ENCODE measurements around the gene CDC42EP5.
"Not testable (repeated sequence)": the region's sequence is repeated elsewhere in the genome, so short reads cannot be mapped to it uniquely, and the experiment has no call there.

Gene CDC42EP5, protein sequence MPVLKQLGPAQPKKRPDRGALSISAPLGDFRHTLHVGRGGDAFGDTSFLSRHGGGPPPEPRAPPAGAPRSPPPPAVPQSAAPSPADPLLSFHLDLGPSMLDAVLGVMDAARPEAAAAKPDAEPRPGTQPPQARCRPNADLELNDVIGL

DNA sequence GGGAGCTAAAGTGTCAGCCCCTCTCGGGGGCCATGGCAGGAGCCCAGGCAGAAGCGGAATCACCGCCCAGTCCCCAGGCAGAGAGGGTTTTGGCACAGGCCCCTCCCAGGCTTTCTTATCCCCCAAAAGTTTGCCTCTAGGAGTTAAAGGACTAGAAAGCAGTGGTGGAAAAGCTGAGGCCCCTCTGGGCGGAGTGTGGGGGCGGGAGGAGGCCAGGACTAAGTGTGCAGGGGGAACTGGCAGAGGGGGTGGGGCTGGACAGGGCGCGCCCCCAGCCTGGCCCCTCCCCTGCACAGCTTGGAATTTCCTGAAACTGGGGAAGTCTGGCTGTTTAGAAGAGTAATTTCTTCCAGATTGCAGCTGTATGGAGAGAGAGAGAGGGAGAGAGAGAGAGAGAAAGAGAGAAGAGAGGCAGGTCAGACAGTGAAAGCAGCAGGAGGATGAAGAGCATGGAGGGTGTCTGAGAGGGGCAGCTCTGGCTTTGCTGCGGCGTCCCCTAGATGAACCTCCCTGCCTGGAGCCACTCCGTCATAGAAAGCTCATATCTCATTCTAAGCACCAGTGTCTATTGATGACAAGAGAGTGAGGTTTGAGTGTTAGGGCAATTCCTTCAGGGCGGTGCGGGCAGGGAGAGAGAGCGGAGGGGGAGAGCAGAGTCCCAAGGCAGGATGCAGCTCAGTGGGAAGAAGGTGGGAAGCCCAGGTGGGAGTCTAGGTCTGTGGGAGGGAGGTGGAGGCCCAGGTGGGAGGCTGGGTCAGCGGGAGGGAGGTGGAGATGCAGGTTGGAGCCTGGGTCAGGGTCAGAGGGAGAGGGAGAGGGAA, at the start of gene CDC42EP5:
CDC42EP5 (minus strand) TSS at position 226 of the 821 bp plus-strand sequence. CDS start 7,749 bp downstream, outside the sequence.
- peak in 1 of 2 donors; percentile 27 for ATAC-seq

DNA sequence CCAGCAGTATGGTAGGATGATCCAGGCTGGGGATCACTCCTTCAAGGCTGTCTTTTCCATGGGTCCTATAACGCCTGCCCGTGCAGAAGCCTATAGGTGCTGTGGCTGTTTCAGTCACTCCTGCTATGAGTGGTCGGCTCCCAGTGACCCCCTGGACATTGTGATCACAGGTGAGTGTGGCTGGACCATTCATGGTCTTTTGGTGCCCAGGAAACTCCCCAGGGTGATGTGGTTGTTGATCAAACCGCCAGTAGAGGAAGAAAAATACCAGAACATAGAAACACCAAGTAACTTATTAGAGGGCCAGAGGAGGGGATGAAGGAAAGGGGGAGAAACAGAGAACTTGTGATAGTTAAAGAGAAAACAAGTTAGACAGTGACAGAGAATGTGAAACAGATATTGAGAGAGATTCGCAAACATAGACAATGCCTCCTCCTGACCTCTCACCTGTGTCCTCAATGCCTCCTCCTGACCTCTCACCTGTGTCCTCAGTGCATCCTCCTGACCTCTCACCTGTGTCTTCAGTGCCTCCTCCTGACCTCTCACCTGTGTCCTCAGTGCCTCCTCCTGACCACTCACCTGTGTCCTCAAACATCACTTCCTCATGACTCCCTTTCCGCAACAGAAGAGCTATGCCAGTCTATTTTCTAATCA, 48.9 kb upstream of the CDC42EP5 start:
- ATAC-seq = no peak

DNA sequence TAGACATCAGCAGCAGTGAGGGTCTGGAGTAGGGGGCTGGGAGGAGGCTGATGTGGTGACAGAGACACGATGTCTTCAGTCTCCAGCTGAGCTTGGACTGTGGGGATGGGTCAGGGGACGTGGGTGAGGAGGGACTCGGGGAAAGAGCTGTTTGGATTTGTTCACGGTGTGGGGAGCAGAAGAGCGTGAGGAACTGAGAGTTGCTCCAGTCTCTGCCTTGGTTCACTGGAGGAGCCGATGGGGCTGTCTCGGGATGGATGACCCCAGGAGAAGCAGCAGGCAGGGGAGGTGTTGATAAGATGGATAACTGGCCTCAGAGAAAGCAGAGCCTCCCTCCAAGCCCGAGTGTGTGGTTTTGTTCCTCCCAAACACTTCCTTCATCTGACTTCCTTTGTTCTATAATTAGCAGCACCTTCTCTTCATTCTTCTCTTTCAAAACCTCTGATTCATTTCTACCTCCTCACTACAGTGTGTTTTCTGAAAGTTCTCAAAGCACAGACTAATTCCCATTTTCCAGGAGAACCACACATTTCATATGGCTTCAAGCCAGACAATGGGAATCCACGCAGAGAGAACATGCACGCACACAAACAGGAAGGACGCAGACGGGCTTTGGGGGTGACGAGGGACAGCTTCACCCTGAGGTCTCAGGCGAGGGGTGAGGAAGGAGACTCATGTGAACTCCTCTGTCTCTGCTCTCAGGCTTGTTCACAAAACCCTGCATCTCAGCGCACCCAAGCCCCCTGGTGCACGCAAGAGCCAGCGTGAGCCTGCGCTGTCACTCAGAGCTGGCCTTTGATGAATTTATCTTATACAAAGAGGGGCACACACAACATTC, 48.1 kb upstream of the CDC42EP5 start:
- ATAC-seq = no peak

DNA sequence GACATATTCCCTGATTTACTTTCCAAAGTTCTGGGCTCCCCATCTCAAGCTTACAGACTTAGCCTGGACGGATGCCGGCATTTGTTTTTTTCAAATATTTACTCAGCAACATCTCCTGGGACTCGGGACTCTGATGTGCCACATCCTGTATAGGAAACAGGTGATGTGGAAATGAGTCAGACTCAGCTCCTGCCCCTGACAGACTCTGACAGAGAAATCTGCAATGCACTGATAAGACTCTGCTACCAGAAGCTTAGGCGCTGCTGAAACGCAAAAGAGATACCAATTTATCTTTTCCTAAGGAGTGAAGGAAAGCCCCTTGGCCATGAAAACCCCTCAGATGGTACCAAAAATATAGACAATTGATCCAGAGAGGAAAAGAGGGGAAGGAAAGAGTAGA, 45.7 kb upstream of the CDC42EP5 start:
- peak; percentile 74 to 82 for ATAC-seq

DNA sequence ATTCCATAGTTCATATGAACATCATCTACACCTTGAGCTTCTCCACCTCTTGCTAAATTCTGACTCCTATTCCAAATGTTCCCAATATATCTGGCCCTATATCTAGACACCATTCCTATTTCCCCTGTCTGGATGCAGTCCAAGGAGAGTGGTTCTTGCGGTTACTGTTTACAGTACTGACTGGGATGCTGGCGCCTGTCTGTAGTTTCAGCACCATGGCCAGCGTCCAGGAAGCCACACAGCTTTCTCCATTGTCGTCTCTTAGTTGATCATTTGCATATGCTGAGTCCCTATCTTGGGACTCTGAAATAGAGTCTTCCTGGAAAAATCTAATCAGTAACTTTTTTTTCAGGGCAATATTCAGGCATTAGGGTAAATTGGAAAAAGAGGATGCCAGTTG, 44.4 kb upstream of the CDC42EP5 start:
- no peak for ATAC-seq

DNA sequence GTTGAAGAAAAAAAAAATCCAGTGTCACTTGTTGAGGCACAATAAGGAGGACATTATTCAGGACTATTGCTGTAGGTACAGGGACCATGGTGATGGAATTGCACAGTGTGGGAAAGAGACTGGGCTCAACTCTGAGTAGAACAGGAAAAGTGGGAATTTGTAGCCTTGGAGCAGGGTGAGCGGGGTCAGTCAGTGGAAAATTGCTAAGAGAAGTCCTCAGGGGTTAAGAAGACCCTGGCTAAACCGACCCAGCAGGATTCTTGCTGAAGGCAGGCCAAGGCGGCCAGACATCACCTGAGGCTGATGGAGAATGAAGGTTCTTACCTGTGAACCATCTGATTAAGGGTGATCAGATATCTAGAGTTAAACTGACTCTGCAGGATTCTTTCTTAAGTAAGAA, 42.1 kb upstream of the CDC42EP5 start:
- ATAC-seq = no peak

DNA sequence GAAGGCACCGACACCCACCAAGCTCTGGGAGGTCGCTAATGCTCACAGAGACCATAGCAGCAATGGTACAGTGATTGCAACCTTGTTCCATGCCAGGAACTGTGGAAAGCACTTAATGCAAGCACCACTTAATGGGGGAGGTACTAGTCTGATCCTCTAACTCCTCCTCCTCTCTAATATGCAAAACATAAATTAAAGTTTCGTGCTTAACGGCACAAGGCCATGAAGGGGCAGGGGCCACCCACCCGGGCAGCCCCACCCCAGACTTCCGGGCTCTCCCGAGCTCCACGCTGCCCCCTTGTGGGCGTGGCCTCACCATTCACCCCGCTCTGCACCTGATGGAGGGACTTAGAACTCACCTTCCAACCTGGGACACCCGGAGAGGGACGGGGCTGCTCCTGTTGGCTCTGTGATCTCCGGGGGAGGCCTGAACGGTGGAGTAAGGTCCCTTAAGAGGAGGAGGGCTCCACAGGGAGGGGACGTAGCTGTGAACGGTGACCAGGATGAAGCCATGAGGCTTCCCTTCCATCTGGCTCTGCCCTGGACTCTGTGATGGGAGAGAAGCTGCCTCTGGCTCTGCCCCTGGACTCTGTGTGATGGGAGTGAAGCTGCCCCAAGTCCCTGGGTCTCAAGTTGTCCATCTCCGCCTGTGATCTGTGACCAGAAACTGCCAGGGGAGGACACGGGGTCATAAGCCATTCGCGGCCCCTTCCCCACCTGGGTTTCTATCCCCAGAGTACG, 36.3 kb upstream of the CDC42EP5 start:
- peak; percentile 55 to 71 for ATAC-seq

DNA sequence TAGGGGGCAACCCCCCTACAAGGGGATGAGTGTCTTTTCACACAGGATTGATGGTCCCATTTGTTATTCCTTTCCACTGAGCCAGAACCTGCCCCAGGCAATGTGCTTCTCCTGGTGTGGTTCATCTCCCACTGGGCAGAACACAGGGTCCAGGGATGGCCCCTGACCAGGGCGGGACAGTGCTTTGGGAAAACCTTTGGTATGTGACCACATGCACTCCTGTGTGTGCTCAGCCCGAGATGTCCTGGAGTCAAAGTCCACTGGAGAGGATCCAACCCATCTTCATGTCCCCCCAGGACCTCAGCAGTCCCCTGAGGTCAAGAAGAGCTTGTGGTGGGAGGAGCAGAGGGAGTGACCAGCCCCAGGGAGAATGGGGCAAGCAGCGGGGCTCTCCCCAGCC, 35.4 kb upstream of the CDC42EP5 start:
- not testable (repeated sequence) for ATAC-seq

DNA sequence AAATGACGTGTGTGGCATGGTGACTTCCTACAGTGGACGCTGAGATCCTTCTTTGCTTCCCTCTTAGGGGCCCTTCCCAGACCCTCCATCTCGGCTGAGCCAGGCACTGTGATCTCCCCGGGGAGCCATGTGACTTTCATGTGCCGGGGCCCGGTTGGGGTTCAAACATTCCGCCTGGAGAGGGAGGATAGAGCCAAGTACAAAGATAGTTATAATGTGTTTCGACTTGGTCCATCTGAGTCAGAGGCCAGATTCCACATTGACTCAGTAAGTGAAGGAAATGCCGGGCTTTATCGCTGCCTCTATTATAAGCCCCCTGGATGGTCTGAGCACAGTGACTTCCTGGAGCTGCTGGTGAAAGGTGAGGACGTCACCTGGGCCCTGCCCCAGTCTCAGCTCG, 34.7 kb upstream of the CDC42EP5 start:
- no peak for ATAC-seq

DNA sequence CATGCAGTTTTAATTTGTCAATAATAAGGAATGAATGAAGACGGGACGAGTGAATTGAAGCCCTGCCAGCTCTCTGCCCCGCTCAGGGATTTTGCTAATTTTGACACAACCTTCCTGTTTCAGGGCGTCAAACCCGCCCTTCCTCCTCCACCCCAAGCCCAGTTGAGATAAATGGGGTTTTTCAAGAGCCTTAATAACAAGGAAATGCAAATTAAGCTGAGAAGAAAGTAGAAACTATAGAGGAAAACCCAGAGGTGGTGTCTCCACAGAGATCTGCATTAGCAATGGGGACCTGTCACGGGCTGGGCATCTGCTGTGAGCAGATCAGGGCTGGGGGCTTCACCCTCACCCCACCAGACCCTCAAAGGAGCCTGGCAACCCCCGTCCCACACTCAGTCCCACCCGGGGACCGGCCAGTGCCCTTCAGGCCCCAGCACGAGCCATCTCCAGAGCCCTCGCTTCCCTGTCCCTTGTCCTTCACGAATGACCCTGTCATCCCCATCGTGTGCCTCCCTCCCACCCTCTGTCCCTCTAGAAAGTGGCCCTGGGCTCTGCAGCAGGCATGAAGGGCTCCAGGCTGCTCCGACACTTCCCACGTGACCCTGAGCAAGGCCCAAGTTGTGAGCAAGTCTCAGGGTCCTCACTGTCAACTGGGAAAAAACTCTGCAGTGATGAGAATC, 34.1 kb upstream of the CDC42EP5 start:
- ATAC-seq = peak; percentile 61 to 63

DNA sequence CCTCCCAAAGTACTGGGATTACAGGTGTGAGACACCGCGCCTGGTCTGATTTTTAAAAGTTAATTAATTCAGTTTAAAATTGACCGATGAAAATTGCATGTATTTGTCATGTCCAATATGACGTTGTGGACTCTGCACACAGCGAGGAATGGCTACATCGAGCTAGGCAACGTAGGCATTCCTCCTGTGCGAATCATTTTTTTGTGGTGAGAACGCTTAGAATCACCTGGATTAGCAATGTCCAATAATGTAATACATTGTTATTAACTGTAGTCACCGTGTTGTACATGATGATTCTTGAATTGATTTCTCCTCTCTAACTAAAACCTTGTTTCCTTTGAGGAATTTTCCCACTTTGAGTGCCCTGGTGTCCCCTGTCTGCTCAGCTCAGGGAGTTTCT, 33.0 kb upstream of the CDC42EP5 start:
- ATAC-seq = no peak

DNA sequence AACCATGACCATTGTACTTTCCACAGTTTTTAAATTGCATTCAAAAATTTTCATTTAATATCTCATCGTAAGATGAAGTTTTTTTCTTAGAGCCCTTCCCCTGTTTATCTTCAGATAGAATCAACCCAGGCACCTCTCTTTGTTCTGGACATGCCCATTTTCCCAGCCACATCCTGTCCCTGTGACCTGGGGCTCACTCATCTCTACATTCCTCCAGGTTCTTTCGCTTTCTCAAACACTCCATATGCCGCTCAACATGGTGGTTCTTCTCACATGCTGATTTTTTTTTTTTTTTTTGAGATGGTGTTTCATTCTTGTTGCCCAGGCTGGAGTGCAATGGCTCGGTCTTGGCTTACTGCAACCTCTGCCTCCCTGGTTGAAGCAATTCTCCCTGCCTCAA, 32.4 kb upstream of the CDC42EP5 start:
- not testable (repeated sequence) for ATAC-seq

DNA sequence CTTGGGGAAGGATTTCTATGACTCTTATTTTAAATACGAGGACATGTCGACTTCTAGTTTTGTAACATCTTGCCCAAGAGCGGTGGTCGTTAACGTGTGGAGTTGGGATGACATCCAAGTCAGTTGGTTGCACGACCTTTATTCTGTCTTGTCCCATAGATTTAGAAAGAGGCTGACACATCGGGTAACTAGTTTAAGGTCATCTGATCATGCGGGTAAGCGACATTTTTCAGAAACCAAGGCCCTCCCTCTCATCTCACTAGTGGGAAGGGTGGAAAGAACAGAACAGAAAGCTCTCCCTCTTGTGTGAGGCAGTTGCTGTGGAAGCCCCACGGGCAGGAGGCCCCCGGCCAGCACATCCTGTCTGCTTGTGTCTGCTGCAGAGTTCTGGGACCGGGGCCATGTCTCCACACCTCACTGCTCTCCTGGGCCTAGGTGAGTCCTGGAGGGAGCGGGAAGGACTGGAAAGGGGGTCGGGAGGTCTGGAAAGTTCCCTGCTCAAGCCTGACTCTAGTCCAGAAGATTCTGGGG, 29.5 kb upstream of the CDC42EP5 start, which contains the start of gene LAIR2:
LAIR2 (plus strand) TSS at position 314 of the 531 bp plus-strand sequence; CDS start at position 402, 88 bp downstream.
- ATAC-seq = peak; percentile 37 to 46

DNA sequence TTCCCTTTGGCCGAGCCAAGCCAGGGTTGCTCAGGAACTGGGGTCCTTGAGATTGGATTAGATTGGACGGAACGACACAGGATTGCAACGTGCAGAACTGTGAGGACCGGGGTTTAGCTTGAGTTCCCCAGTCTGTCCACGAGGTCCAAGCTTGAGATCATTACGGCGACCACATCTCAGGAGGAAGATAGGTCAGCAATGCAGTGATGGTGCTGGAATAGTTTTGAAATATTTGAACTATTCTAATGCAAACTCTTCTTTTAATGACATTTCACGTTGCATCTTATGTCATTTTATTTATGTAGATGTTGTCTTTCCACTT, 25.3 kb upstream of the CDC42EP5 start:
- ATAC-seq = not testable (repeated sequence)

DNA sequence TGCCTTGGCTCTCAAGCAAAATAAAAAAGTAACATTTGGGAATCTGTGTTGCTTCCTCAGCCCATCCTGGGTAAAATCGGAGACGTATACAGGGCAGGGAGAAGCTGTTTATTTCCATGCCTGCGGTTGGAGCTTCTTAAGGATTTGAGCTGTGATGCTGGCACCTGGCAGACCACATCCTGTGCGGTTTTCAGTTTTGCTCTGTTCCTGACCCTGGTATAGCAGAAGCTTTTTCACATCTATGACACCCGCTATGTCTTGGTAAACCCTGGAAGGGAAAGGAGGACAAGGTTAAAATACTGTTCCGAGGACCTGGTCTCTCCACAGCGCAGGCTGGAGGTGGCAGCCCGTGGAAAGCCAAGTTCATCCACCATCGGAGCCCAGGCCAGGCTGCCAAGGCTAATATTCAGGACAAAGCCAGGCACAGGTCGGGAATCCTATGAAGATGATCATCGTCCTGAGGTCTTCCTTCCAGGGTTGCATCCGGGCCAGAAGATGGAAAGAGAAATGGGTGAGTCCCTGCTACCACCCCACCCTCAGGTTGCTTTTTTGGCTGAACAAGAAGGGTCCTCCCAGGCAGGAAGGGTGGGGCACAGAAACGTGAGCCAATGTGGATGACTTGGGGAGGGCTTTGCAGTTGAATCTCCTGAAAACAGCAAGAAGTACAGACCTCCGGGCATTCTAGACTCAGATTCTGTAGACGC, 24.8 kb upstream of the CDC42EP5 start:
- ATAC-seq = peak; percentile 56 to 67

DNA sequence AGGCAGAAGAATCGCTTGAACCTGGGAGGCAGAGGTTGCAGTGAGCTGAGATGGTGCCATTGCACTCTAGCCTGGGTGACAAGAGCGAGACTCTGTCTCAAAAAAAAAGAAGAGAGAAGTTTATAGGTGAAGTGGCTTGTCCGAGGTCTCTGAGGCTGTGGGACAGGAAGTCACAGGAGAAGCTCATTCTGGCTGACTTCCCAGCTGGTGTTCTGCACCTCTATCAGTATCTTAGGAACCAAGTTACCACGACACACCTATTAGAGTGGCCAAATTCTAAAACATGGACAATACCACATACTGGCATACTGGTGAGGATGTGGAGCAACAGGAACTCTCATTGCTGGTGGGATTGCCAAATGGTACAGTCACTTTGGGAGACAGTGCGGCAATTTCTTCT, 22.2 kb upstream of the CDC42EP5 start:
- ATAC-seq = not testable (repeated sequence)

DNA sequence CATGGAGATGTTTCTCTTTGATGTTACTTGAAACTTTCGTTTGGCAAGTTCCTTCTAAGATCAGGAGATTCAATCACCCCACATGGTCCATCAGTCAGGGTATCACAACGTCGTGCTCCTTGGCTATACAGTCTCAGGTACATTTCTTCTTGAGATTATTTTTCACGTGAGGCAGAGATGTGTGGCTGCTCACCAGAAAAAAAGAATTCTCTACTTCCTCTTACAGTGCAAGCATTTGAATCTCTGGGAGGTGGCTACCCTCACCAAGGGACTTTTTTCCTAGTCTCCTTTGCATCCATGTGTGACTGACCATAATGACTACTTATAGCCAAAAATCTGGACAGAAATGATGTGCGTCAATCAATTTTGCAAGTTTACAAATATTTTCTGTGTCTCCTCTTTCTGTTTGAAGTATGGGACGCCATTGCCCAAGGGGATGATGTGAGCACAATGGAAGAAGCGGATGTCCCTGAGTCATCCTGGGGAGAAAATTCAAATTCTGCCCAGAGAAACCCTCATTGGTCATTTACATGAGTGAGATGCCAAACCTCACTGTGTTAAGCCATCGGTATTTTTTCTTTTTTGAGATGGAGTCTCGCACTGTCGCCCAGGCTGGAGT, 21.0 kb upstream of the CDC42EP5 start:
- no peak for ATAC-seq

DNA sequence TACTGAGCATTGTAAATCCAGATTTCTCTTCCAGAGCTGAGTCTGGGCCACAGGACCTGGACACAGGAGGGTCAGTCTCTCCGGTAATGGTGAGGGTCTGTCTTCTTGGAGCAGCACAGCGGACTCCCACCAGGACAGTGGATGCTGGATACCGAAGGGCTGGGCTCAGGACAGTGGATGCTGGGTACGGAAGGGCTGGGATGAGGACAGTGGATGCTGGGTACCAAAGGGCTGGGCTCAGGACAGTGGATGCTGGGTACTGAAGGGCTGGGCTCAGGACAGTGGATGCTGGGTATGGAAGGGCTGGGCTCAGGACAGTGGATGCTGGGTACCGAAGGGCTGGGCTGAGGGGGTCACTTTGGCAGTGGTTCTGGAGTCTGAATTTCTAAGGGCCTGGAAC, 20.0 kb upstream of the CDC42EP5 start:
- ATAC-seq = not testable (repeated sequence)

DNA sequence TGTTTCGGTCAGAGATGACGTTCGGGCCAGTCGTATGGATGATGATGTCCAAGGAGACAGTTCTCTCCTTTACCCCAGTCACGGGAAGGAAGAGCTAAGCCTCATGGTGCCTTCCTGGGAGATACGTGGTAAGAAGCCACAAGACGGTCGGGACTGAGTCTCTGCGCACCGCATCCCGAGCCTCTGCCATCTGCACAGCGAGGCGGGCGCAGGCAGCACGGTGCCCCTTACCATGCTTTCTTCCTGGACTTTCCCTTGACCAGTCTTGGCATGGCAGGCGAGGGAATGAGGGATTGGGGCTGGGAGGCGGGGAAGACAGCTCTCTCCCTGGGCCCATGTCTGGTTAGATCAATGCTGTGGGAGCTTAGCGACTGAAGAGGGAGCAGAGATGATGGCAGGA, 19.5 kb upstream of the CDC42EP5 start:
- ATAC-seq = no peak

DNA sequence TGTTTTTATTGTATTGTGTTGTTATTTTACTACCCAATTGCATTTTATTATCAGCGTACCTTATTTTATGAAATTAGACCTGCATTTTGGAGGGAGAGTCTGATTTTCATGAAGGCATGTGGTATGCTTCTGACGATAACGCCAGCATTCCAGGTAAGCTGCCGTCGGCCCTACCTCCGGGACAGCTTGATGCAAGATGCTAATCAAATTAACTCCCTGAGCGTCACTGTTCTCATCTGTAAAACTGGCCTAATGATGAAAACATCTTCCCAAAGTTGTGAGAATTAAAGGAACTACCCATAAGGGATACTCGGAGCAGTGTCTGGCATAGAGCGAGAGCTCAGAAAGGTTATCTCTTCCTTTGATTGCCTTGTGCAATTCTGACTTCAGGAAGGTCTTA, 16.7 kb upstream of the CDC42EP5 start:
- ATAC-seq = no peak
